NCI-H524 (cell line): Measurements from ENCODE around the gene G0S2.

Experiments used
- DNase-seq, 2 experiments: peaks; one replicate each; lab custom pipeline; 2025; lab: John Stamatoyannopoulos, UW

G0S2 gene

DNA sequence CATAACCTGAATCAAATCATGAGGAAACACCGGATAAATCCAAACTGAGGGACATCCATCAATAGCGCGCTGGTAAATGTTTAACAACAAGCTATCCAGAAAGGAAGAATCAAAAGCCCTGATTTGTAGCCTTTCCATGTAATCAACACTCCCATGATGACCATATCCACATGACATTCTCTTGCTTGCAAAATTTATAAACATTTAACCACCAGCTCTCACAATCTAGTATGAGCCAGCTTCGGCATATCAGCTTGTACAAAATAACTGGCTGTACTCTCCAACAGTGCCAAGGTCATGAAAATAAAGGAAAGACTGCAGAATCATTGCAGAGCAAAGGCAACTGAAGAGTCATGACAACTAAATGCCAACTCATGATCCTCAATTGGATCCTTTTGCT lies 45.1 kb downstream of the G0S2 start:
- DNase-seq, result no peak

DNA sequence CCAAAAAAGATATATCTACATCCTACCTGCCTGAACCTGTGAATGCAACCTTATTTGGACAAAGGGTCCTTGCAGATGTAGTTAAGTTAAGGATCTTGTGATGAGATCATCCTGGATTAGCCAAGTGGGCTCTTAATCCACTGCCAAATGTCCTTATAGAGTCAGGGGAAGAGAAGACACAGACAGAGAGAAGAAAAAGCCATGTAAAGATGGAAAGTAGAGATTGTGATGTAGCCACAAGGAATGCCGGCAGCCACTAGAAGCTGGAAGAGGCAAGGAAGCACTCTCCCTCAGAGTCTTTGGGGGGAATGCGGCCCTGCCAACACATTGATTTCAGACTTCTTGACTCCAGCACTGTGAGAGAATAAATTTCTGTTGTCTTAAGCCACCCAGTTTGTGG lies 45.6 kb downstream of the G0S2 start:
- DNase-seq, result peak in 1 of 2 experiments; percentile 53

DNA sequence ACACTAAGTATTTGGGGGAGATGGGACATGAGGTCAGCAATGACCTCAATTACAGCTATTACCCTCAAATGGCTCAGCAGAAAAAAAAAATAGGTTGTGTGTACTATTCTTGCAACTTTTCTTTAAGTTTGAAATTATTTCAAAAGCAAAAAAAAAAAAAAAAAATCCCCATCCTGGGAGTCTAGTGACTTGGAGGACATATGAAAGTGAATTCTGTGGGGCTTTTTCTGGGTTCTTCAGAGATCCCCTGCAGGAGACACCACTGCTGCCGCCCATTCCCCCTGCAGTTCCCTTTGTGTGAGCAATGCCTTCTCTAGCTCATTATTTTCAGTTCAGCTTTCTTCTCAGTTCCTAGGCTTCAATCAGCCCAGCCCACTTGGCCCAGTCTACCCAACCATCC lies 46.1 kb downstream of the G0S2 start:
- DNase-seq, result no peak

DNA sequence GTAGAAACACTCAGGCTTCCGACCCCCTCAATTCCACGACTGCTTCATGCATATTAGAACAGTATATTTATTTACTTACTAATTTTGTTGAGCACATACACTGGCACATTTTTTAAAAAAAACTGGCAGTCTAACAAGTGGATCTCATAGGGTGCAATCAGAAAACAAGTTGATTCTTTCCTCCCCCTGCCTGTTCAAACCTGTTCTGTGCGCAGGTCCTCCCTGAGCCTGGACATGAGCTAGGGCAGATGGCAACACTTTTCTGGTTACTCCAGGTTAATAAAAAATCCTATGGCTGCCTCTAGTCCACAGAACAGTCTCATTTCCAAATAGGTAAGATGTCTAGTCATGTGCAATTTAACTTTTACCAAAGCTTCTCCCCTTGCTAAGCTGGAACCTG lies 48.1 kb downstream of the G0S2 start:
- DNase-seq, result no peak

DNA sequence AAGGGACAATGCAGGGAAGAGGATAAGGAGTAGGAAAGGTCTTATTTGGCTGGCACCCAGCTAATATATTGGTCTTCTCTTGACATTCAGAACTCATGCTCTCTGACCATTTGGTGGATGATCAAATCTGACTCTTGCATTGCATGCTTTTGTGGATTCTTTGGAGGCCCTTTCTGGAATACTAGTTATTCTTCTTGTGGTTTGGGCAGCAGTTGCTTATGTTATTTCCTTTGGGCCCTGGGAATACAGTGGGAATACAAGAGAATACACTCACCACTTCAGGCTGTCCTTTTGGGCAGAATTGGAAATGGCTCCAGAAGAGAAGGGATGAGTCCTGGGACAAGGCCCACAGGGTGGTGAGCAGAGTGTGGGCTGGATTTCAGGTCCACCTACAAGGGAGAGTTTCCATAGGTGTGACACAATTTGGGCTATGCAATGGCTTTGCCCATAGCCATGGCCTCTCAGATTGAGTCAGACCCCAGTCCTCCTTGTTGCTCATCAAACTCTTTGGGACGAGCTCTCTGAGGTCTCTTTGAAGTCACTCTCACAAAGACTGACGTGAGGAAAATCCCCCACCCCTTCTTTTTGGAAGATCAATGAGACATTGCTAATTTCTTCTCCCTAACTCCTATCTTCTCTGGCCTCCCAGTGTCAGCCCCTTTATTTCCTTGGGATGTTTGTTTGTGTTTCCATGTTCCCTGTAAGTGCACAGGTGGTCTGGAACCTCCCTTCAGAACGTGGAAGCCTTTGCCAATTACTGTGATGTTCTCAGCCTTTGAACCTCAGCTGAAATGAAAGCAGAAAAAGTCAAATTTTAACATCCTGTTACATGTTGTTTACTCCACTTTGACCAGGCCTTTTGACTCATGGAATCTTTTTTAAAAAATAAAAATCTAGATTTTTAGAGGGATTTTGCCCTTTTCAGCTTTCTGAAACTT lies 48.8 kb downstream of the G0S2 start:
- DNase-seq, result no peak
